C1 segment of cervical spinal cord (tissue), 14 donors: Measurements from ENCODE around the gene BRI3.
A peak's percentile ranks its signal among the peaks of the same experiment; 100 is the strongest.

Experiments used
- DNase-seq, 14 donors: peaks; one replicate each; lab custom pipeline; 2025; lab: John Stamatoyannopoulos, UW

BRI3 gene

DNA sequence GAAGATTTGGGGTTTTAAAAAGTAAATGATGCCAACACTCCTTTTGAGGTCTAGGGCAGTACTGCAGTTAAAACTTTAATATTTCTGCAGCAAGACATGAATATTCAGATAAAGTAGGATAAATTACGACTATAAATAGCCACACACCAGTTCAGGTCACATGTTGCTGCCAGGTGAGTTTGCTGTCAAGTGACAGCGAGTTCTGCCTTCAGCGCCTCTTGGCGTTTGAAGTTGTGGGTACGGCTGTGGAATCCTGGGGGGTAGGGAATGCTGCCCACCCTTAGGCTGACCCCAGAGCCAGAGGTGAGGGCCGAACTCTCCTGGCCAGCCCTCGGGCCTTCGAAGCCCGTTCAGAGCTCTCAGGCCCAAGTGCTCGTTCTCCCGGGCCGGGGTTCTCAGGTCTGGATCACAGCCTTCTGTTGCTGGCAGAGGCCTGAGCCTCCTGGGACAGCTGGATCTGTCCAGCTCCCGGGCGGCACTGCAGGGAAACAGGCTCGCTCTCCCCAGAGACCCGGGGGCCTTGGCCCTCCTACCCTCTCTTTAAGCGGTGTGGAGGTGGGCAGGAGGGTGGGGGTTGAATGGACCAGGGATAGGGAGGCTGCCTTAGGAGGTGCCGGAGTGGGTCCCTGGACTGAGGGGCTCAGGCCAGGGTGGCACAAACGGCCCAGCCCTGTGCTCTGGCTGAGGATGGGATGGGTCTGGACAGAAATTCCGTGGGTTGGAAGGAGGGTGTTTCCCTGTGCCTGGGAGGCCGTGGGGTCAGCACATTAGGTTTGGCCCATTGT lies 5.4 kb downstream of the BRI3 start:
- peak in 1 of 14 donors; percentile 15 for DNase-seq

DNA sequence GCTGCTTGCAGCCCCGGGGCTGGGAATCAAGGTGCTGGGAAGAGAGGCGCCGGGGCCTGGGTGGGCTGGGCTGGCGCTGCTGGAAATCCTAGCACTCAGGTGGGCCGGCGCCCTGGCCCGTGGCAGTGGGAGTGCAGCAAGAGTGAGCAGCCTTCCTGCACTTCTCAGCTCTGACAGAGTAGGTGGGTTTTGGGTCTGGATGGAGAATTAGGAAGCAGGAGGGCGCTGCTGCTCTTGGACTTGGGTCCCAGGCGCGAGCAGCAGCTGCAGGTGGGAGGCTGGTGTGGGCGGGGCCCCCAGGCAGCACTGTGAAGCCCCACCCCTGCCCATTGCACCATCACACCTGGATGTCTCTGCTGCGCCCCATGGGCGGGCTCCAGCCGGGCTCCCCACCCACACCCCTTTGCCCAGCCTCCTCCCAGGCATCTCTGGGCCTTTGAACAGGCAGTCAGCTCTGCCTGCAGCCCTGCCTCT lies 6.0 kb downstream of the BRI3 start:
- no peak for DNase-seq

DNA sequence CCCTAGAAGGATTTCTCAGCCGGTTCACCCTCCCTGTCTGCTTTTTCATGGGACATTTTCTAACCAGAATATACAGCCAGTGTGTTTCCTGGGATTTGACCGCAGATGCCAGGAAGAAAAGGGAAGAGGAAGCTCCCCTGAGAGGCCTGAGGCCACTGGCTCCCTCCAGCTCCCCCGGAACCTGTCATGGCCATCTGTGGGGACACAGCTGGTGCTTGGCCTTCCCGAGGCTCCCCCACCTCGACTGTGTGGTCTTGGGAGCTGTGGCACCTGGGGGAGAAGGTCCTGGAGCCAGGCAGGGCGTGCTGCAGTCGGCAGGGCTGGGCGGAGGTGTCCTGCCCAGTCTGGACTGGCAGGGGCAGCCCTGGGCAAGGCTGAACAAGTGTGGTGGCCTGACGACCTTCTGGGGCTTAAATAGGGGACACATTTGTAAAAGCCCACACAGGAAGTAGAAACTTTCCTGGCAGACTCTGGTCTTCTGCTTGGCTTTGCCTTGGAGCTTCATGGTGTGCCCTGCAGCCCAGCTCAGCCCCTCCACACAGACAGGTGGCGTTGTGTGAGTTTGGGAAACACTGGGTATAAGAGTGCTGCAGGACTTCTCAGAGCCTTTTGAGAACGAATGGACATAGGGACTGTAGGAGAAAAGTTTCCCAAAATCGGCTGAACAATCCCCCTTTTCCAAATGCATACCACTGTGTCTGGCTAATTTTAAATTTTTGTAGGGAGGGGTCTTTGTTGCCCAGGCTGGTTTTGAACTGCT lies 6.8 kb downstream of the BRI3 start:
- no peak for DNase-seq

DNA sequence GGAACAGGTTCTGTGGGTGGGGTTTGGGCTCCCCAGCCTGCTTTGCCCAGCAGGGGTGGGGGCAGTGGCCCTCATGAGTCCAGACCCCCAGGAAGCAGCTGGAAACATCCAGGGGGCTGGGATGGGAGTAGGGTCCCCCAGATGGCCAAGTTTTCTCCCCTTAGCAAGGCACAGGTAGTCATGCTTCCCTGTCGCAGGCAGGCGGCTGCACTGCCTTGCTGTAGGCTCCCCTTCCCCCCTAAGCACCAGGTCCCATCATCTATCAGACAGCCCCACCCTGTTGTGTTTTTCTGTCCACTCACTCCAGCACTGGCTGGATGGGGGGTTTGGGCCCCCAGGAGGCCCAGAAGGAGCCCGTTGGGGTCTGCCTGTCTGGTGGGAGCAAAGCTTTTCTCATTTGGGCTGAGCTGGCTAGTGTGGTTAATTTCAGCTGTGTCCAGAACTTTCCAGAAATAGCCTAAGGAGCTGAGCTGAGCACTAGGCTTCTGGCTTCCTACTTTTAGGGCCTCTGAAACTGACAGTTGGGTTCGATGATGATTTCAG lies 7.9 kb downstream of the BRI3 start:
- DNase-seq: no peak

DNA sequence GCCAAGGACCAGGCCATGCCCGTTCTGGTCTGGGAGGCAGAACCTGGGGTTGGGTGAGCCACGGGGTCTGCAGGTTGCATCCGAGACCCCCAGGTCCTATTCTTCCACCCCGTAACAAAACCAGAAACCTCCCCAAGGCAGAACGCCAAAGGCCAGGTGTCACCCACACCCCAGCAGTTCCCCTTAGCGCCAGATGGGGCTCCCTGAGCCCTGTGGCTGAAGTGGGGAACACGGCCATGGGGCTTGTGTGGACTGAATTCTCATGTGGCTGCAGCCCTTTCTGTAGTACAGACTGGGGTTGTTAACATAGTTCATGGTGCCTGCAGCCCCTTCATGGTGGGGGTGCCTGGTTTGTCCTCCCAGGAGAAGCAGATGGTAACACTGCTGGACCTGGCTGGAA lies 10.2 kb downstream of the BRI3 start:
- no peak for DNase-seq

DNA sequence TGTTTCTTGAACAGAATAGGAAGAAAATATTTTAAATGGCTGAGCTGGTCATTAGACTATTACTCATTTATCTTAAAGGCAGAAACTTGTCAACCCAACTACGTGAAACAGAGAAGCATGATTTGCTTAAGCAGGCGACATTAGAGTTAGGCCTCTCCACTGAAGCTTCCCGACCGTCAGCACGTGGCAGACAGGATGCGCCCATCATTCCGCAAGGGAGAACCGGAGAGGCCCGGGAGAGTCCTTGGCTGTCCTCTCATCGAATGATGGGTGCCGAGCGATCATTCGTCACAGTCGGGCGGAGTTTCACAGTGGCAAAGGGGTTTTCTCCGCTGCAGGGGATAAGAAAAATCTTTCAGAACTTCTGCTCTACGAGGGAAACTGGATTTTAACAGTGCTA lies 11.8 kb downstream of the BRI3 start:
- no peak for DNase-seq

DNA sequence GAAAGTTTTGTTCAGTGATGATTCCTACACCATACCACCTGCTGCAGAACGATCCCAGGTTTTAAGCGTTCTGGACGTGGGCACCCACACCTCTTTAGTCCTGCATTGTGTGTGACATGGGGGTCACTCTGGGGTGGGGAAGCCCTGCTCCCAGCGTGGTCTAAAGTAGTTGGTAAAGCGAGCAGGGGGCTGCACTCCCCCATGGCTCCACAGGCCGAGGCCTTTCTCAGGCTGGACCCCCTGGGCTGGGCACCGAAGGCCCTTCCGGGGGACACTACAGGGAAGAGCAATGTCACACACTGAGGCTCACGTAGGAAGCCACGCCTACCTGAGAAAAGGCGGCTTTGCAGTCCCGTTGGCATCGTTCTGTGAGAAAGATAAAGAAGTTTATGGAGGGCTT lies 12.3 kb downstream of the BRI3 start:
- DNase-seq: no peak

DNA sequence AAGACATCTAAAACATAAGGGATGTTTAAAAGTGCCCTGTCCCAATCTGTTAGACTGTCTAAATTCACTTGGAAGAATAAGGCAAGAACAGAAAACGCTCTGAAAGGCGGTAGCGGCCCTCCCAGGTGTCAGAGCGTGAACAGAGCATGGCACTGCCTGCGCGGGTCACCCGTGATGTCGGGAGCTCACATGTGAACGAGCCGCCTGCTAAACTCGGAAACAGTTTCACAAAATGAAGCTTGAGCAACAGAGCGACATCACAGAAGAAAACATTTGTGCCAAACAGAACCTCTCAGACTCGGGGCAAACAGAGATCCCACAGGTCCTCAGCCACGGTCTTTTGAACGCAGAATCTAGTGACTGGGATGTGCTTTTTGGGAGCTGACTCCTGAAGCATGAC lies 12.8 kb downstream of the BRI3 start:
- no peak for DNase-seq

DNA sequence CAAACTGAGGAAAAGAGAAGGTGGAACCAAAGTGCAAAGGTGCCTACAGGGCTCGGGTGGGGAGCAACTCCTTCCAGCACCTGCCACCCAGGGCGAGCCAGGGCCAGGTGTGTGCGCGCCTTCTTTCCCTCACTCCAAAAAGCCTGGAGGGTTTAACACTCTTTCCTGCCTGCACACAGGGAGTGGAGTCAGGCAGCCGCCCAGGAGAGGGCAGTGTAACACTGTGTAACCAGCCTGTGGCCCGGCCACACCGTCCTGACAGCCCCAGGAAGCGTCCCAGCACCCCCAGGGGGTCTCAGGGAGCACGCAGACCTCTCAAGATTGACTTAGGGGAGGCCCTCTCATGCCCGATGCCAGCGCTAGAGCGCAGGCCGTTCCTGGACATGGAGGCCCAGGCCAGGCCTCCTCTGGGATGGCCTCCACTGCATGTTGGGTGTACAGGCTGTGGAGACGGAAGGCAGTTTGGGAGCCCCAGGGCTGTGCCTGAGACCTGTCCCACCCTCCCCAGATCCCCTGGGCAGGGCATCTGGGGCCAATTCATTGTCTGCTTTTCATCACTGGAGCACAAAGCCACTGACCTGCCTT lies 13.4 kb downstream of the BRI3 start:
- peak in 3 of 14 donors; percentile 5 to 24 (median 24) for DNase-seq

DNA sequence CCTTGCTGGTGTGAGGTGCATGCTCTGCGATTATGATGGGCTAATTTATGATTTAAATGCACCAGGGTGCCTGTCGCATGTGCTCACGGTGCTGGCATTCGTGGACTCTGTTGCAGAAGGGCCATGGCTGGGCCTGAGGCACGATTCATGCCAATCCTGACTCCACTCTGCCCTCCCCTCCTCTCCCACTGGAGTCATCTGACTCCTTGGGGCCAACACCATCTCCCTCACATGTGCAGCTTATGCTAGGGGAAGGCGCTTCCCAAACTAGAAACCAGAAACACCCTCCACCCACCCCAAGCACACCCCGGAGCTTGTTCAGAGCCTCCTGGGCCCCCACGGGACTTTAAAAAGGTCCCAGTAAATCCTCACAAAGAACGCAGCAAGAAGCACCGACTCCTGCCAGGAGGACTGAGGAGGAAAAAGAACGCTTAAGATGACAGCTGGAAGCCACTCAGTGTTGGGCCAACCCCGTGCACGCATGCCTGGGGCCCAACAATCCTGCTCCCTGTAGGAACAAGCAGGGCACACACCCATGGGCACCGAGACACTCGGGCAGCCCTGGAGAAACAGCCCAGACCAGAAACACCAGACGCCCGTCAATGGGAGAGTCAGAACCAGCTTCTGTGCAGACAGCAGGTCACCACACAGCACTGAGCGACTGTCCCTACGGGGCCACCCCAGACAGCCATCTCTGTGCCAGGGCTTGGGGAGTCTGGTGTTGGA lies 14.1 kb downstream of the BRI3 start:
- DNase-seq: no peak

DNA sequence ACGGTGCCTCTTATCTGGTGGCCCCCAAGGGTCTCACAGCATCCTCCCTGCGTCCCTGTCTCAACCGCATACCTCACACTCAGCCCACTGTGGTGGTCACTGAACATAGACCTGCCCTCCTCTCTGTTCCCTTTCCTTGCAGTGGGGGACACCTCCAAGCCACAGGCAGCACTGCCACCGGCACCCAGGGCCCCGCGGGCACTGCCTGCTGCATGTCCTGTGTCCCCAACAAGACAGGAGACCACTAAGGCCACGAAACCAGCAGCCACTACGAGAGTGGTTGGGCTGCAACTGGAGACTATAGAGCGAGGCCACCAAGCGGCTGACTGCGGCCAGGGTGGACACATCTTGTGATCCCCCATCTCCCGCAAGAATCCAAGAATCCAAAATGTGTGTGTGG lies 15.3 kb downstream of the BRI3 start:
- no peak for DNase-seq

DNA sequence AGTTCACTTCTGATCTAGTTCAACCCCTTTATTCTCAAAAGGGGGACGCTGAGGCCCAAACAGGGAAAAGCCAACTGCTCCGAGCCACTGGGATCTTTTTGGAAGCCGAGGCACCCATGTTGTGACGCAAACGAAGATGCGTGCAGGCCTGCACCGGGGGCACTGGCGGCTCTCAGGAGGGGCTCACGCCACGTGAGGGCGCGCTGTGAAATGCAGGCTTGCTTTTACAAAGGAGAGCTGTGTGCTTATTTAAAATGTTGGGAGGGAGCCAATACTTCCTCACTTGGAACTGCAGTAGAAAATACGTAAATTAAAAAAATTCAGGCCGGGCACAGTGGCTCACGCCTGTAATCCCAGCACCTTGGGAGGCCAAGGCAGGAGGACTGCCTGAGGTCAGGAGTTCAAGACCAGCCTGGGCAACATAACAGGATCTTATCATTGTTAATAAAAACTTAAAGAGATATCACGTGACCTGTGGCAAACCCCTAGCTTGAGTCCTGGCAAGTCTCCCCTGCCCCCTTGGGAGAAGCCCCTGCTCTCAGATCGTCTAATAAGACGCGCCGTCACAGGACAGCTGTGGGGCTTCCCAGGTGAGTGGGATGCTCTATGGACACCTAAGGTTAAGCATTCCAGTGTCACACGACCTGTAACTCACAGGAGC lies 16.3 kb downstream of the BRI3 start:
- no peak for DNase-seq

DNA sequence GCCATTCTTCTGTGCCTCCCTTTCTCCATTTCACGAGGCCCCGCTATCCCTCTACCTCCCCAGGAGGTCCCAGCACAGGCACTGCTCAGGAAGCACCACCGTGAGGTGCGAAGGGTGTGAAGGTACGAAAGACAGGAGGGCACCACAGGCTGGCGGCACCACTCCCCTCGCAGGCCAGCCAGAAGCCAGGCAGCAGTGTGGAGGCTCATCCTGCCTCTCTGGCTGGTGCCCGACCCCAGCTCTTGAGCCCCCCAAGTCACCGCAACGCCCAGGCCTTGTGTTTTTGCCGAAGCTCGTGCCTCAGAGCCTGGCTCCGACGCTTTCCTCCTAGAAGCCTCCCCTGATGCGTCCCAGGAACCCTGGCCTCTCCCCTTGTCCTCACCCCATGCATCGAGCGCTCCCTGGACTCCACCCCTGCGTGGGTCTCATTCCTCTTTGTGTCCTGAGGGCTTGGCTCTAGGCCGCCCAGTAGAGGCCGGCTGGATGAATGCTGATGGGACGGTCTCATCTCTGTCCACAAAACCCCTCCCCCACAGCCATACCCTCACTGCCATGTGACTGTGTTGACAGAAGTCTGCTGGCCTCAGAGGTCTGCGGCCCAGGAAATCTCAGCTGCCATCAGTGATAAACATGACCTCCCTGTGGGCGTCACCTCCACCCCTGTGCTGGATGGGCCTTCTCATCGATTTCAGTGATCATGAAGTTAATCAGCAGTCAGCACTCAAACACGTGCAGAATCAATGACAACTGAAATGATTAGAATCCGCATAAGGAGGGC lies 19.3 kb downstream of the BRI3 start:
- no peak for DNase-seq

DNA sequence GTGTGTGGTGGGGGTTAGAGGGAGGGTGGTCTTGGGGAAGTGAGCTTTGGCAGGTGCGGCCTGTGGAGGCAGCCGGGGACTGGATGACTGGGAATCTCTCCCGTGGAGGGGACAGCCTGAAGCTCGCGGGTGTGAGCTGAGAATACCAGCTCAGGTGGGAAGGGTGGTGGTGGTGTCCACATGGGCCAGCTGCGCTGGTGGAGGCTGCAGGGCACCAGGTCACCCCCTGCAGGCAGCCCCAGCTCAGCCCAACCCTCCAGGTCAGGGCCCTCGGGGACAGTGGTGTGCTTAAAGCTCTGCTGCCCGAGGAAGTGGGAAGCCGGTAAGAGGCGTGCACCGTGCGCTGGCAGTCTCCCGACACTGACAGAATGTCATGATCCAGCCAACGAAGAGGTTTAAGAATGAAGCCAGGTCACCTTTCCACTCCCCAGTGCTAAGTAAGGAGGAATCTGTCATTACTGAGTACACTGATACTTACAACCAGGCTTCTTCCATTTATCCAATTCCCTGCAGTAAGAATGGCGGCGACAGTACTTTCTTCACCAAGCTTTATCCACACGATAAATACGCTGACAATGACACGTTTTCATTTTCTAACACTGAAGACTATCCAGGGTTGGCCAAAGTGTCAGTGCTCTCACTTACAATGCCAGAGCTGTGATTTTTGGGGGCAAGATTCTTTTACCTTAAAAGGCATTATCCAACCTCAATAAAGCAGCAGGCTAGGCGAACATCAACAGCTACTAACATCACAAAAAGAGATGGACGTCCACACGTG lies 20.4 kb downstream of the BRI3 start:
- no peak for DNase-seq

DNA sequence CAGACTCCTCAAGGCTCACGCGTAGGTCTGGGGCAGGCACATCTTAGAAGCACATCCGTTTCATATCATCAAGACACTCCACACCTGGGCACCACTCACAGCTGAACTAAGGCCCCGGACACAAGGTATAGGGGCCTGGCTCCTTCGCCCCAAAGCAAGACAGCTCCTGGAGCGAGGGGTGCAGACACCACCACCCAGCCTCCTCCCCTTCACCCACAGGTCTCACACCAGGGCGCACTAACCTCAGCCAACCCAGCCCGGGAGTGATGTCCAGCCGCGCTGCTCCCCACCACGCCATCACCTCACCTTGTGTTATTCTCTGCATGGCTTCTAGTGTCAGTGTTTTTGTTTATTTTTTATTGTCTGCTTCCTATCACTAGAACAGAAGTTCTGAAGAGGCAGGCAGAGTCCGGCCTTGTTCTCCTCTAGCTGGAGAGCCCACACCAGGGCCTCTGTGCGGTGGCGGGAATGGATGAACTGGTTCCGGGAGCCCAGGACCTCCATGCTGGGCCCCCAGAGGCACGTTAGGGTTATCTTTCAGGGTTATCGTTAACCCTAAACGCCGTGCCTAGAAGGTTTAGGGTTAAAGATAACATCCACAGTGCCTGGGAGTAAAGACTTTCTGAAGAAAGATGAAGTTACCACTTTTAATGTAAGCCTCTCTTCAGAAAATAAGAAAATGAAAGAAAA lies 21.8 kb downstream of the BRI3 start:
- no peak for DNase-seq

DNA sequence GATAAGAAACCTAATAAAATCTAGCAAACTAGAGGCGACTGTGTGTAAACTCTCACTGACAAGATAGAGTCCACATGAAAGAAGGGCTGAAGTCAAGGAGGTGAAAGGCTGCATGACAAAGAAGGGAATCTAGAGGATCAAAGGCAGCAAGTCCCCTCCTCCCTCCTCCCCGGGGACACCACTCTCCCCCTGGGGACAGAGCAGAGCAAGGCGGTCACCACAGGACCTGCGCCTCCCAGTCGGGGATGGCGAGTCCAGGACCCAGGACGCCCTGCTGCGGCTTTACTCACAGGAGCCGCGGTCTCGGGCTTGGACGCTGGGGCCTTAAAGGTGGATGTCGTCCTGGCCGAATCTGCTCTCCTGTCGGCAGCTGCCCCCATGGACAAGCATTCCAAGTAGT lies 22.4 kb downstream of the BRI3 start:
- no peak for DNase-seq

DNA sequence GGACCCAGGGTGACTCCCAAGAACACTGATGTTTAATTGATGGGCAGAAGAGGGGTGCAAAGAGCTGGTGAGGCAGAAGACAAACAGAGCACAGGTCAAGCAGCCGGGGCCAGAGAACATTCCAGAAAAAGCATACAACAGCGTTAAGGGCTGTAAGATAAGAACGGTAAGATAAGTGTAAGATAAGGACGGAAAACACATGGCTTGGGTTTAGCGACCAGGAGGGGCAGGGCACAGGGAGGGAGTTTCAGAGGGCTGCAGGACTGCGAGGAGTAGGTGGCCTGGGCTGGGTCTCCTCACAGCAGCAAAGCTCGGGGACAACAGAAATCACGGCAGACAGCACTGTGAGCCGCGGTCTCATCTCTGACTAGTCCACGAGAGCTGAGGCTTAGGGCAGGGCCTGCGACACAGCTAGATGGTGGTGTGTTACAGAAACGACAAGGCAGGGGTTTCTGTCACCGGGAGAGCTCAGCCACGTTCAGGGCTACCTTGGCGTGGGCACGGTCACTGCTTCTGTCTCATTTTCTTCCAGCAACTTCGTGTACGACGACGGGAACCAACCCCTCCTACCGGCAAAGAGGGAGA lies 24.6 kb downstream of the BRI3 start:
- no peak for DNase-seq

DNA sequence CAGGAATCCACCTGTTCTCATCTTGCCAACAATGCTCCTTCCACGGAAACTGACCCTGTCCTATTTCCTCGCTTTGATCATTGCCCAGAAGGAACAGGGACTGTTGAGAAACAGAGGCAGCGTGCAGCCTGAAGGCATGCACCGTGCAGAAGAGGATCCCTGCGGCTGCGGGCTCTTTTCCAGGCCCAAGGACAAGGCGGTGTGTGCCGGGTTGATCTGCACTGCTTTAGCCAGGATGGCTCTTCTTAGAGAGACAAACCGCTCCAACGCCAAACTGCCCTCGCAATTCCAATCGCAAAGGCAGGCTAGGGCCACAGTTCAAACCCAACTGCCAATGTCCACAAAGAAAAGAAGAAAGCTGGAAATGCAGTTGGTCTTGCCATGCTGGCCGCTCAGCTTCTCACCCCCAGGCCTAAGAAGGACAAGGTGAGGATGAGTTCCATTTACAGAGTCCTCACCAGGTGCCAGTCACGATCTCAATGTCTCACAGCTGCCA lies 26.5 kb downstream of the BRI3 start:
- no peak for DNase-seq
